Tibial nerve (tissue), 4 donors: Measurements from ENCODE around the gene EFNA5.

Source experiments
- EP300 ChIP-seq, 2 donors: sonication (generic); formaldehyde crosslinking; IDR thresholded peaks; one replicate each; pipeline ENCODE4 v1.6.1; 2017; ENCODE audit warnings: antibody characterized with exemption in 2 of 2, mild to moderate bottlenecking in 1 of 2
- POLR2A ChIP-seq, 2 donors: fragments of 450-650 bp; IDR thresholded peaks; one replicate each; pipeline ENCODE4 v1.6.1; 2017; ENCODE audit warnings: antibody characterized with exemption in 2 of 2, mild to moderate bottlenecking in 2 of 2, moderate library complexity in 2 of 2
- TF ChIP-seq, protein P1 (sequence below), 5 experiments: fragments of 200-600 bp in 3 of 5; fragments of 450-650 bp in 2 of 5; sonication (generic) in 3 of 5; IDR thresholded peaks; one replicate each; pipeline ENCODE4 v1.5.1; 2016 to 2019; ENCODE audit warnings: antibody characterized with exemption in 5 of 5, mild to moderate bottlenecking in 3 of 5, moderate library complexity in 2 of 5

DNA sequence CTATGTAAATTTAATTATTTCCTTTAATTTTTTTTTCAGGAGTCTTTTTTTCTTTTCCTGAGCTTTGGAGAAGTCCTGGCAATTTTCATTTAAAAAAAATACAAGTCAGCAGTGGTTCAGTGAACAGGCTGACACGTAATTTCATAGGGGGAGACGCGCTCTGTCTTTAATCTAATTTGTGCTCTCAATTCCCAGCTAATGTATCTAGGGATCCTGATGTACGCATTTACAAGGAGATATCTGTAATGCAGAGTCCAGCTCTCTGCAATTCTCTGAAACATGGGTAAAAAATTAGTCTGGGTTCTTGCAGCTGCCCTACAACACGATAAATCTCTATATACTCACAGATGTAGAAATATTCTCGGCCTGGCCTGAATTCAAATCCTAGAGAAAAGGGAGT lies 243.9 kb downstream of the EFNA5 start:
- TF ChIP-seq POLR2A (IDR thresholded peaks at IDR 0.05) (no peak), EP300 (IDR thresholded peaks at IDR 0.05) (no peak)
- TF ChIP-seq, protein P1, sequence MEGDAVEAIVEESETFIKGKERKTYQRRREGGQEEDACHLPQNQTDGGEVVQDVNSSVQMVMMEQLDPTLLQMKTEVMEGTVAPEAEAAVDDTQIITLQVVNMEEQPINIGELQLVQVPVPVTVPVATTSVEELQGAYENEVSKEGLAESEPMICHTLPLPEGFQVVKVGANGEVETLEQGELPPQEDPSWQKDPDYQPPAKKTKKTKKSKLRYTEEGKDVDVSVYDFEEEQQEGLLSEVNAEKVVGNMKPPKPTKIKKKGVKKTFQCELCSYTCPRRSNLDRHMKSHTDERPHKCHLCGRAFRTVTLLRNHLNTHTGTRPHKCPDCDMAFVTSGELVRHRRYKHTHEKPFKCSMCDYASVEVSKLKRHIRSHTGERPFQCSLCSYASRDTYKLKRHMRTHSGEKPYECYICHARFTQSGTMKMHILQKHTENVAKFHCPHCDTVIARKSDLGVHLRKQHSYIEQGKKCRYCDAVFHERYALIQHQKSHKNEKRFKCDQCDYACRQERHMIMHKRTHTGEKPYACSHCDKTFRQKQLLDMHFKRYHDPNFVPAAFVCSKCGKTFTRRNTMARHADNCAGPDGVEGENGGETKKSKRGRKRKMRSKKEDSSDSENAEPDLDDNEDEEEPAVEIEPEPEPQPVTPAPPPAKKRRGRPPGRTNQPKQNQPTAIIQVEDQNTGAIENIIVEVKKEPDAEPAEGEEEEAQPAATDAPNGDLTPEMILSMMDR (IDR thresholded peaks at IDR 0.05) = no peak
